ENCODE results near the gene ARID1A. TPM values are rescaled to one million over a fixed set of nuclear protein-coding genes. Genes with fewer than 3 reads are reported as not detected.
A peak's percentile ranks its signal among the peaks of the same experiment; 100 is the strongest.

ARID1A gene
- total RNA-seq, 2 experiments from 2014 or later, result 82.4 to 84.9 TPM

DNA sequence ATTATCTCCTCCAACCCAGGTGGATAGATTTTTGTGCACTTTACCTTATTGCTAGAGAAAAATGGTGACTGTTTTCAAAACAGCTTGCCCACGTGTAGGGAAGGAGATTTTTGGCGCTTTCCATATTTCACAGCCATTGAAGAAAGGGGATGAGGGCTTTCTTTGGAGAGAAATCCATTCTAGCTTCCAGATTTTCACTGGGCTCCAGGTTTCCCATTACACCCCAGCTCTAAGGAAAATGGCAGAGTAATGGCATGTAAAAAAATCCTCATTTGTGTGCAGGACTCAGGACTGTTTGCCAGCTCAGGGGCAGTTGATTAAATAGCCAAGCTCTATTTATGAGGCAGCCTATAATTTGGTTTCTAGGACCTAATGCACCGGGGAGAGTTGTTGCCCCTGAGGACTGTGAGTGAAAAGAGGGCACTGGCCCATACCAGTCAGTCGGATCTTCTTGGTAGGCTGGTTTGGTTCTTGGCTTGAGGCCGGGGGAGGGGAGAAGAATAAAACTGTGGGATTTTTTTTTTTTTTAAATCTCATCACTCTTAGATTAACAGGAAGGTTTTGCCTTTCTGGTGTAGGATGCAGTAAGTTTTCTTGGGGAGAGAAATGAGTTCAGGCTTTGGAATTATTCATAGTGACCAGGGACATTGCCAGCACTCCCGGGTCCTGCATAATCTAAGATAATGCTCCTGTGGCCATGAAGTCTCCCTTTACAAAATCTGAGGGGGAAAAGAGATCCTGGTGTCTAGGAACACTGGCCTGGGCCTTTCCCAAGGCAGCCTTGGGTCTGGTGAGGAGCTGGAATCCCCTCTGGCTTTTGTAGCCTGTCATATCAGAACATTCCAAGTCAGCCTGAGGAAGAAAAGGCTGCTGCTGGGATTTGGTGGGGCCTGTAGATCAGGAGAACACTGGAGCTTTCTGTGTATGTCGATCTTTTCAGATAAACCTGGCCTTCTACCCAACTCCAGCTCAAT lies 1.9 kb upstream of the ARID1A start:
- ATAC-seq, result no peak
- TF ChIP-seq CTCF (IDR thresholded peaks at IDR 0.05), result no peak

GRCh38 chr1:26694638-26695355 lies 1.0 kb upstream of the ARID1A start:
- Mint-ChIP-seq H3K9me3 (no peaks in the 10 kb centered on the region), H3K27me3 (no peaks in the 10 kb centered on the region), H3K27ac (peak overlapping the region; percentile 98), H3K4me1 (ENCODE audit: low read depth) (peaks cover 22% of the 10 kb centered on the region), H3K4me3 (peak overlapping the region; percentile 87), H3K36me3 (ENCODE audit: low read depth) (peaks cover under 1% of the 10 kb centered on the region)
- no peak for TF ChIP-seq CTCF (IDR thresholded peaks at IDR 0.05)
- POLR2A ChIA-PET, result interaction anchor here (1.2 to 15.4 kb wide), 9 partner anchors 9 to 131 kb away, joined by 4 to 283 read pairs (median 12); partner anchors contain the start of gene PIGV
- CTCF ChIA-PET, result interaction anchor here (1.6 to 5.6 kb wide), 4 partner anchors 52 to 195 kb away, joined by 3 to 88 read pairs (median 18); partner anchors contain the start of gene PIGV
- ATAC-seq, result no peak
- DNase-seq, result peak; percentile 35
- intact Hi-C loops (cut with micrococcal nuclease), result no loop called here

More for the DNA sequence above, 1.9 kb upstream of the ARID1A start:
- intact Hi-C loops (cut with micrococcal nuclease), result no loop called here
- Mint-ChIP-seq H3K27ac (peak overlapping the region; percentile 98), H3K27me3 (no peaks in the 10 kb centered on the region), H3K4me1 (ENCODE audit: low read depth) (peaks cover 22% of the 10 kb centered on the region), H3K36me3 (ENCODE audit: low read depth) (no peaks in the 10 kb centered on the region), H3K9me3 (no peaks in the 10 kb centered on the region), H3K4me3 (peak overlapping the region; percentile 87)
- DNase-seq, result peak; percentile 20
- ChIA-PET CTCF (interaction anchor here (1.0 to 5.6 kb wide), 8 partner anchors 8 to 194 kb away, joined by 3 to 88 read pairs (median 4); partner anchors contain the start of gene PIGV), POLR2A (interaction anchor here (0.5 to 15.4 kb wide), 22 partner anchors 10 to 130 kb away, joined by 3 to 283 read pairs (median 4); partner anchors contain the start of gene PIGV)

DNA sequence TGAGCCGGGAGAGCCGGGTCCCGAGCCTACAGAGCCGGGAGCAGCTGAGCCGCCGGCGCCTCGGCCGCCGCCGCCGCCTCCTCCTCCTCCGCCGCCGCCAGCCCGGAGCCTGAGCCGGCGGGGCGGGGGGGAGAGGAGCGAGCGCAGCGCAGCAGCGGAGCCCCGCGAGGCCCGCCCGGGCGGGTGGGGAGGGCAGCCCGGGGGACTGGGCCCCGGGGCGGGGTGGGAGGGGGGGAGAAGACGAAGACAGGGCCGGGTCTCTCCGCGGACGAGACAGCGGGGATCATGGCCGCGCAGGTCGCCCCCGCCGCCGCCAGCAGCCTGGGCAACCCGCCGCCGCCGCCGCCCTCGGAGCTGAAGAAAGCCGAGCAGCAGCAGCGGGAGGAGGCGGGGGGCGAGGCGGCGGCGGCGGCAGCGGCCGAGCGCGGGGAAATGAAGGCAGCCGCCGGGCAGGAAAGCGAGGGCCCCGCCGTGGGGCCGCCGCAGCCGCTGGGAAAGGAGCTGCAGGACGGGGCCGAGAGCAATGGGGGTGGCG lies 371 bp downstream of the ARID1A start:
- no peak for ATAC-seq
- Mint-ChIP-seq H3K36me3 (ENCODE audit: low read depth) (peaks cover 5% of the 10 kb centered on the region), H3K27ac (no peak overlapping the region), H3K9me3 (no peaks in the 10 kb centered on the region), H3K27me3 (no peaks in the 10 kb centered on the region), H3K4me1 (ENCODE audit: low read depth) (peaks cover 22% of the 10 kb centered on the region), H3K4me3 (peak overlapping the region; percentile 87)
- ChIA-PET POLR2A (interaction anchor here (0.5 to 15.4 kb wide), 18 partner anchors 10 to 118 kb away, joined by 3 to 283 read pairs (median 4); partner anchors contain the start of gene PIGV), CTCF (interaction anchor here (1.1 to 11.2 kb wide), 3 partner anchors 37 to 92 kb away, joined by 3 to 126 read pairs (median 4); partner anchors contain the start of gene PIGV)
- no peak for TF ChIP-seq CTCF (IDR thresholded peaks at IDR 0.05)
- intact Hi-C loops (cut with micrococcal nuclease), result no loop called here
- peak; percentile 29 for DNase-seq

GRCh38 chr1:26696654-26697430 lies 1.0 kb downstream of the ARID1A start:
- Mint-ChIP-seq H3K27me3 (no peaks in the 10 kb centered on the region), H3K4me1 (ENCODE audit: low read depth) (peaks cover 22% of the 10 kb centered on the region), H3K4me3 (peak overlapping the region; percentile 70), H3K27ac (peak overlapping the region; percentile 84), H3K36me3 (ENCODE audit: low read depth) (peaks cover 5% of the 10 kb centered on the region), H3K9me3 (no peaks in the 10 kb centered on the region)
- ChIA-PET POLR2A (interaction anchor here (0.5 to 15.4 kb wide), 24 partner anchors 10 to 1971 kb away, joined by 3 to 283 read pairs (median 4); partner anchors contain the start of gene PIGV), CTCF (interaction anchor here (1.1 to 11.2 kb wide), 5 partner anchors 27 to 91 kb away, joined by 3 to 126 read pairs (median 11); partner anchors contain the start of gene PIGV)
- ATAC-seq, result peak; percentile 12
- no peak for TF ChIP-seq CTCF (IDR thresholded peaks at IDR 0.05)
- intact Hi-C loops (cut with micrococcal nuclease), result no loop called here
- DNase-seq, result peak; percentile 80
